Esophagus squamous epithelium (tissue), 4 donors: Measurements from ENCODE around the gene RPUSD4.

Experiments used
- CTCF ChIP-seq, 6 experiments: fragments of 450-650 bp in 4 of 6; fragments of 200-600 bp in 2 of 6; sonication (generic) in 2 of 6; IDR thresholded peaks; one replicate each; pipeline ENCODE4 v1.5.1; 2016 to 2019; ENCODE audit warnings: antibody characterized with exemption in 6 of 6, mild to moderate bottlenecking in 4 of 6, moderate library complexity in 4 of 6
- POLR2A ChIP-seq, 4 donors: fragments of 450-650 bp; IDR thresholded peaks; one replicate each; pipeline ENCODE4 v1.6.1; 2017; ENCODE audit warnings: antibody characterized with exemption in 4 of 4, mild to moderate bottlenecking in 4 of 4, moderate library complexity in 3 of 4

GRCh38 chr11:126158054-126158791 is 53.2 kb downstream of the RPUSD4 start:
- TF ChIP-seq CTCF (IDR thresholded peaks at IDR 0.05) (no peak), POLR2A (IDR thresholded peaks at IDR 0.05) (no peak)
